ENCODE data around the gene TMEM88. TPM values are rescaled to one million over a fixed set of nuclear protein-coding genes. Genes with fewer than 3 reads are reported as not detected.

The TMEM88 gene
- total RNA-seq, 1 experiment from 2014 or later, result 2.8 TPM

DNA sequence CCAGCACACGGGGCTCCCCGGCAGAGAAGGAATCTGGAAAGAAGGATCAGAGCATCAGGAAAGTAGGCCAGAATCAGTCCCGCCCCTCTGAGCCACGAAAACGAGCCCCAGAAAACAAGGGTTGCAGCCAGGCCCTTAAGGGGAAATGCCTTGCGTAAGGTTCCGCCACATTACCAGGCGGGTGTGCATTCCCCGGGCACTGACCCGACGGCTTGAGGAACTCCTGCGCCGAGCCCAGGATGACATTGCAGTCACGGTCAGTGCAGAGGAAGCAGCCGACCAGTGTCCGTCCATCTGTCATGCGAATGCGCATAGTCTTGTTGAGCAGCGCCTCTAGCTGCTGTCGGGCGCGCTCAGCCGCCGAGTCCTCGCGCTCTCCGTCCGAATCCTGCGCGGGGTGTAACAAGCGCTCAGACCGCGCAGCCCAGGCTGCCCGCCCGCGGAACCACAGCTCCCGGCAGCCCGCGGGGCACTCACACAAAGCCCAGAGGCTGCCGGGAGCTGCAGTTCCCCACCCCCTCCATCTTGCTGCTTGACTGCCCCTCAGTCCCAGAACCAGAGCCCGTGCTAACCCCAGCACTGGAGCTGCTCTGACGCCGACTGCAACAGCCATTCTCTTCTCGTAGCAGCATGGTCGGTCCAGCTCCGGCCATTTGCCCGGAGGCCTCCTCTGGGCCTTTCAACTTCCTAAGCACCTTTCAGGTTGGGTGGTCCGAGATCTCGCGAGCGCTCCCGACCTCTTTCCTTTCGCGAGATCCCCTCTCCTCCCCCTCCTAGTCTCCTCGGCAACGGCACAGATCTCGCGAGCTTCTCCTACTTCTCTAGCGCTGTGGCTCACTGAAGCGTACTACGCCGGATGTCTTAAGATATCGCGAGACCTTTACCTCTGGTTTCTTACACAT, 2.2 kb downstream of the TMEM88 start, which contains the start of gene NAA38:
TSS of gene NAA38 (minus strand) at position 749 of the 902 bp plus-strand sequence. CDS start at position 653, 96 bp downstream.
- Histone ChIP-seq H3K4me1 (ENCODE audit: control insufficient read depth in 1 of 2, insufficient read depth in 2 of 2, low read length in 2 of 2) (peaks cover 10 to 28% of the 10 kb centered on the region in 2 experiments; a peak in 3 of 4 replicates), H3K9ac (ENCODE audit: low read length) (peak within 1 kb of the TSS; percentile 93), H3K9me3 (ENCODE audit: control insufficient read depth in 1 of 2, insufficient read depth in 1 of 2, low read depth in 1 of 2, low read length in 2 of 2) (no peaks in the 10 kb centered on the region), H2AFZ (ENCODE audit: low read depth, low read length, poor library complexity, severe bottlenecking) (peak within 1 kb of the TSS; percentile 59), H3K36me3 (ENCODE audit: control insufficient read depth in 1 of 2, insufficient read depth in 2 of 2, low read length in 2 of 2) (peaks cover 7 to 29% of the 10 kb centered on the region in 2 experiments; a peak in 3 of 4 replicates), H3K9me2 (ENCODE audit: insufficient read depth) (no peaks in the 10 kb centered on the region), H3K4me3 (replicated peaks in 1 of 2; ENCODE audit: low read depth in 1 of 2, low read length in 2 of 2) (peak within 1 kb of the TSS; percentile 67 to 94), H4K20me1 (ENCODE audit: insufficient read depth) (no peaks in the 10 kb centered on the region), H3K27me3 (ENCODE audit: insufficient read depth, low read length) (no peaks in the 10 kb centered on the region), H3K4me2 (ENCODE audit: low read length) (peak within 1 kb of the TSS; percentile 99), H3K27ac (ENCODE audit: low read depth, low read length) (peak within 1 kb of the TSS; percentile 92), H3K79me2 (ENCODE audit: insufficient read depth, low read length) (peaks cover 42% of the 10 kb centered on the region)
- POLR2A ChIA-PET, result interaction anchor here (0.6 to 2.6 kb wide), 17 partner anchors 13 to 453 kb away, joined by 3 to 45 read pairs (median 4); partner anchors contain the start of genes CNTROB, KDM6B, TMEM256 and TP53
- RAD21 ChIA-PET (ENCODE audit: low non-redundant PET in 1 of 2, low total read pairs in 2 of 2, uncharacterized antibody in 2 of 2, unreplicated experiment in 2 of 2), result interaction anchor here (0.5 to 1.7 kb wide), 5 partner anchors 21 to 113 kb away, joined by 3 to 6 read pairs (median 4); no protein-coding TSS in a partner anchor
- TSS peak; percentile 94 for BruUV-seq (replicated peaks)
- DNase-seq (ENCODE audit: low read depth, low spot score) (peak; percentile 99), ATAC-seq (peak; percentile 85)
- intact Hi-C loops (cut with micrococcal nuclease), result loop anchor here (1.0 to 2.0 kb wide), 2 partner anchors 22 to 30 kb away; partner anchors contain the start of gene KDM6B
- TF ChIP-seq ZFX (IDR thresholded peaks at IDR 0.05) (peak; percentile 60; the same call in 1 of the 2 replicates), POLR2A (IDR thresholded peaks at IDR 0.05; ENCODE audit: borderline replicate concordance, extremely low read depth, insufficient read depth, insufficient read length) (peak; percentile 12), YY1 (IDR thresholded peaks at IDR 0.05; ENCODE audit: extremely low read depth, insufficient replicate concordance, low read depth, low read length) (peak; percentile 85), SRF (IDR thresholded peaks at IDR 0.05; ENCODE audit: low read depth) (no peak), TCF7L2 (IDR thresholded peaks at IDR 0.05; ENCODE audit: borderline replicate concordance, extremely low read depth, insufficient read depth, insufficient read length) (no peak), POLR2AphosphoS5 (IDR thresholded peaks at IDR 0.05; ENCODE audit: low read depth, low read length) (peak; percentile 84), EGR1 (IDR thresholded peaks at IDR 0.05; ENCODE audit: low read depth) (0 out of 2 replicates have a peak, but pooled peaks have one; percentile 66), EZH2phosphoT487 (IDR thresholded peaks at IDR 0.05; ENCODE audit: borderline replicate concordance) (no peak), RAD21 (IDR thresholded peaks at IDR 0.05; ENCODE audit: low read depth) (peak; percentile 58), SIN3A (IDR thresholded peaks at IDR 0.05; ENCODE audit: low read depth) (peak; percentile 91)
- TF ChIP-seq, protein P1, sequence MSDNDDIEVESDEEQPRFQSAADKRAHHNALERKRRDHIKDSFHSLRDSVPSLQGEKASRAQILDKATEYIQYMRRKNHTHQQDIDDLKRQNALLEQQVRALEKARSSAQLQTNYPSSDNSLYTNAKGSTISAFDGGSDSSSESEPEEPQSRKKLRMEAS (IDR thresholded peaks at IDR 0.05), result peak; percentile 72; the same call in 1 of the 2 replicates
- TF ChIP-seq, protein P2, sequence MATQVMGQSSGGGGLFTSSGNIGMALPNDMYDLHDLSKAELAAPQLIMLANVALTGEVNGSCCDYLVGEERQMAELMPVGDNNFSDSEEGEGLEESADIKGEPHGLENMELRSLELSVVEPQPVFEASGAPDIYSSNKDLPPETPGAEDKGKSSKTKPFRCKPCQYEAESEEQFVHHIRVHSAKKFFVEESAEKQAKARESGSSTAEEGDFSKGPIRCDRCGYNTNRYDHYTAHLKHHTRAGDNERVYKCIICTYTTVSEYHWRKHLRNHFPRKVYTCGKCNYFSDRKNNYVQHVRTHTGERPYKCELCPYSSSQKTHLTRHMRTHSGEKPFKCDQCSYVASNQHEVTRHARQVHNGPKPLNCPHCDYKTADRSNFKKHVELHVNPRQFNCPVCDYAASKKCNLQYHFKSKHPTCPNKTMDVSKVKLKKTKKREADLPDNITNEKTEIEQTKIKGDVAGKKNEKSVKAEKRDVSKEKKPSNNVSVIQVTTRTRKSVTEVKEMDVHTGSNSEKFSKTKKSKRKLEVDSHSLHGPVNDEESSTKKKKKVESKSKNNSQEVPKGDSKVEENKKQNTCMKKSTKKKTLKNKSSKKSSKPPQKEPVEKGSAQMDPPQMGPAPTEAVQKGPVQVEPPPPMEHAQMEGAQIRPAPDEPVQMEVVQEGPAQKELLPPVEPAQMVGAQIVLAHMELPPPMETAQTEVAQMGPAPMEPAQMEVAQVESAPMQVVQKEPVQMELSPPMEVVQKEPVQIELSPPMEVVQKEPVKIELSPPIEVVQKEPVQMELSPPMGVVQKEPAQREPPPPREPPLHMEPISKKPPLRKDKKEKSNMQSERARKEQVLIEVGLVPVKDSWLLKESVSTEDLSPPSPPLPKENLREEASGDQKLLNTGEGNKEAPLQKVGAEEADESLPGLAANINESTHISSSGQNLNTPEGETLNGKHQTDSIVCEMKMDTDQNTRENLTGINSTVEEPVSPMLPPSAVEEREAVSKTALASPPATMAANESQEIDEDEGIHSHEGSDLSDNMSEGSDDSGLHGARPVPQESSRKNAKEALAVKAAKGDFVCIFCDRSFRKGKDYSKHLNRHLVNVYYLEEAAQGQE (IDR thresholded peaks at IDR 0.05; ENCODE audit: low read depth), result no peak
- TF ChIP-seq, protein P3, sequence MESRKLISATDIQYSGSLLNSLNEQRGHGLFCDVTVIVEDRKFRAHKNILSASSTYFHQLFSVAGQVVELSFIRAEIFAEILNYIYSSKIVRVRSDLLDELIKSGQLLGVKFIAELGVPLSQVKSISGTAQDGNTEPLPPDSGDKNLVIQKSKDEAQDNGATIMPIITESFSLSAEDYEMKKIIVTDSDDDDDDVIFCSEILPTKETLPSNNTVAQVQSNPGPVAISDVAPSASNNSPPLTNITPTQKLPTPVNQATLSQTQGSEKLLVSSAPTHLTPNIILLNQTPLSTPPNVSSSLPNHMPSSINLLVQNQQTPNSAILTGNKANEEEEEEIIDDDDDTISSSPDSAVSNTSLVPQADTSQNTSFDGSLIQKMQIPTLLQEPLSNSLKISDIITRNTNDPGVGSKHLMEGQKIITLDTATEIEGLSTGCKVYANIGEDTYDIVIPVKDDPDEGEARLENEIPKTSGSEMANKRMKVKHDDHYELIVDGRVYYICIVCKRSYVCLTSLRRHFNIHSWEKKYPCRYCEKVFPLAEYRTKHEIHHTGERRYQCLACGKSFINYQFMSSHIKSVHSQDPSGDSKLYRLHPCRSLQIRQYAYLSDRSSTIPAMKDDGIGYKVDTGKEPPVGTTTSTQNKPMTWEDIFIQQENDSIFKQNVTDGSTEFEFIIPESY (IDR thresholded peaks at IDR 0.05; ENCODE audit: extremely low read depth, insufficient replicate concordance, low read length), result peak; percentile 96
- TF ChIP-seq, protein P4, sequence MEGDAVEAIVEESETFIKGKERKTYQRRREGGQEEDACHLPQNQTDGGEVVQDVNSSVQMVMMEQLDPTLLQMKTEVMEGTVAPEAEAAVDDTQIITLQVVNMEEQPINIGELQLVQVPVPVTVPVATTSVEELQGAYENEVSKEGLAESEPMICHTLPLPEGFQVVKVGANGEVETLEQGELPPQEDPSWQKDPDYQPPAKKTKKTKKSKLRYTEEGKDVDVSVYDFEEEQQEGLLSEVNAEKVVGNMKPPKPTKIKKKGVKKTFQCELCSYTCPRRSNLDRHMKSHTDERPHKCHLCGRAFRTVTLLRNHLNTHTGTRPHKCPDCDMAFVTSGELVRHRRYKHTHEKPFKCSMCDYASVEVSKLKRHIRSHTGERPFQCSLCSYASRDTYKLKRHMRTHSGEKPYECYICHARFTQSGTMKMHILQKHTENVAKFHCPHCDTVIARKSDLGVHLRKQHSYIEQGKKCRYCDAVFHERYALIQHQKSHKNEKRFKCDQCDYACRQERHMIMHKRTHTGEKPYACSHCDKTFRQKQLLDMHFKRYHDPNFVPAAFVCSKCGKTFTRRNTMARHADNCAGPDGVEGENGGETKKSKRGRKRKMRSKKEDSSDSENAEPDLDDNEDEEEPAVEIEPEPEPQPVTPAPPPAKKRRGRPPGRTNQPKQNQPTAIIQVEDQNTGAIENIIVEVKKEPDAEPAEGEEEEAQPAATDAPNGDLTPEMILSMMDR (IDR thresholded peaks at IDR 0.05 in 2 of 3, conservative IDR thresholded peaks at IDR 0.05 in 1 of 3; ENCODE audit: borderline replicate concordance in 1 of 3, insufficient read depth in 1 of 3, low read depth in 2 of 3, low read length in 2 of 3), result peak; percentile 32 to 48 (median 40); a peak in 5 of 6 replicates
- CTCF ChIA-PET, result interaction anchor here (0.6 to 1.7 kb wide), 16 partner anchors 12 to 201 kb away, joined by 3 to 12 read pairs (median 5); partner anchors contain the start of genes KDM6B and TP53

All from HCT116 (cell line).